HG02610 (cell line): ENCODE data around the gene PDE9A.

Experiments
- ATAC-seq: cut with Tn5 transposase; IDR thresholded peaks from one replicate; pipeline ENCODE4 v1.9.1; 2021; ENCODE audit warnings: mild to moderate bottlenecking, moderate library complexity; ENCODE audit not compliant: unreplicated experiment

The PDE9A gene

GRCh38 chr21:42767561-42767835 lies 114.1 kb downstream of the PDE9A start:
- ATAC-seq = no peak

GRCh38 chr21:42768324-42769121 lies 115.1 kb downstream of the PDE9A start:
- ATAC-seq = no peak

GRCh38 chr21:42769183-42769819 lies 115.9 kb downstream of the PDE9A start:
- no peak for ATAC-seq

- no peak for ATAC-seq
These were observed 116.6 kb downstream of the PDE9A start for GRCh38 chr21:42769820-42770716.

GRCh38 chr21:42770717-42771502 lies 117.5 kb downstream of the PDE9A start:
- no peak for ATAC-seq

GRCh38 chr21:42771503-42771805 lies 118.0 kb downstream of the PDE9A start:
- no peak for ATAC-seq

GRCh38 chr21:42775123-42775522 lies 121.7 kb downstream of the PDE9A start:
- ATAC-seq = no peak

GRCh38 chr21:42775891-42776290 lies 122.5 kb downstream of the PDE9A start:
- no peak for ATAC-seq

GRCh38 chr21:42777064-42777756 lies 123.8 kb downstream of the PDE9A start:
- ATAC-seq = no peak

- ATAC-seq = no peak
These were observed 124.4 kb downstream of the PDE9A start for GRCh38 chr21:42777757-42778344.

GRCh38 chr21:42779431-42779861 lies 126.0 kb downstream of the PDE9A start:
- ATAC-seq = no peak

GRCh38 chr21:42780617-42781016 lies 127.2 kb downstream of the PDE9A start:
- no peak for ATAC-seq

GRCh38 chr21:42781150-42781970 lies 127.9 kb downstream of the PDE9A start:
- ATAC-seq = no peak

- no peak for ATAC-seq
These were observed 128.7 kb downstream of the PDE9A start for GRCh38 chr21:42781971-42782722.

- no peak for ATAC-seq
These were observed 129.4 kb downstream of the PDE9A start for GRCh38 chr21:42782723-42783242.

GRCh38 chr21:42784276-42784675 lies 130.9 kb downstream of the PDE9A start:
- no peak for ATAC-seq

GRCh38 chr21:42784896-42785451 lies 131.6 kb downstream of the PDE9A start:
- ATAC-seq = no peak
